Body of pancreas (tissue), 4 donors: ENCODE results near the gene RNF11. TPM values are rescaled to one million over a fixed set of nuclear protein-coding genes. Genes with fewer than 3 reads are reported as not detected.

Experiments
- ATAC-seq: fragments of 150-250 bp; one replicate; pipeline ENCODE4 v1.9.1; 2016
- DNase-seq, 4 donors: peaks; one replicate each; pipeline ENCODE4 v3.0.0-alpha.2; 2019
- H3K27ac ChIP-seq, 4 donors: fragments of 200-600 bp; sonication (generic); 1 replicate in 3 of 4; 2 replicates in 1 of 4; pipeline versions ENCODE4 v1.5.1 to v1.6.1; 2016 to 2019; ENCODE audit warnings: mild to moderate bottlenecking in 1 of 4, mixed read lengths in 1 of 4, moderate library complexity in 1 of 4
- H3K27me3 ChIP-seq, 2 donors: fragments of 200-600 bp; sonication (generic); one replicate each; pipeline ENCODE4 v1.6.0; 2016; ENCODE audit warnings: mild to moderate bottlenecking in 1 of 2
- H3K36me3 ChIP-seq, 2 donors: fragments of 200-600 bp; sonication (generic); replicated peaks in 1 of 2; 2 replicates each; pipeline ENCODE4 v1.5.1; 2016; ENCODE audit warnings: low read depth in 2 of 2; ENCODE audit not compliant: insufficient read depth in 1 of 2
- H3K4me1 ChIP-seq: fragments of 200-600 bp; sonication (generic); one replicate; pipeline ENCODE4 v1.6.0; 2016
- H3K4me3 ChIP-seq, 2 donors: fragments of 200-600 bp; sonication (generic); 1 replicate in 1 of 2; 2 replicates in 1 of 2; pipeline ENCODE4 v1.5.1; 2016 to 2019
- H3K9me3 ChIP-seq, 3 donors: fragments of 200-600 bp; sonication (generic); 1 replicate in 2 of 3; 2 replicates in 1 of 3; pipeline ENCODE4 v1.5.1; 2016
- POLR2A ChIP-seq, 3 donors: fragments of 450-650 bp; IDR thresholded peaks; one replicate each; pipeline ENCODE4 v1.6.1; 2016; ENCODE audit warnings: antibody characterized with exemption in 3 of 3, mild to moderate bottlenecking in 2 of 3
- WGBS, 2 donors: methylation state at CpG; one replicate each; pipeline ENCODE4 v1.1.5; 2017; 5-methylcytosine and 5-hydroxymethylcytosine counted together
- intact Hi-C: fragments of 100-400 bp; cut with DNase I; formaldehyde crosslinking; loops from one replicate; pipeline ENCODE4 v1.15.1; 2023
- total RNA-seq, 2 donors: library from RNA; depleted of rRNA; stranded (reverse); fragments of >200 nt; gene quantifications; one replicate each; pipeline ENCODE4 v1.1.0, GENCODE V29; 2016
- TF ChIP-seq, protein P1 (sequence below), 7 experiments: fragments of 450-650 bp in 4 of 7; fragments of 200-600 bp in 3 of 7; sonication (generic) in 3 of 7; IDR thresholded peaks; one replicate each; pipeline ENCODE4 v1.5.1; 2016 to 2019; ENCODE audit warnings: antibody characterized with exemption in 7 of 7

Gene RNF11
- total RNA-seq, 2 donors from 2014 or later = 33.2 to 34.9 TPM

DNA sequence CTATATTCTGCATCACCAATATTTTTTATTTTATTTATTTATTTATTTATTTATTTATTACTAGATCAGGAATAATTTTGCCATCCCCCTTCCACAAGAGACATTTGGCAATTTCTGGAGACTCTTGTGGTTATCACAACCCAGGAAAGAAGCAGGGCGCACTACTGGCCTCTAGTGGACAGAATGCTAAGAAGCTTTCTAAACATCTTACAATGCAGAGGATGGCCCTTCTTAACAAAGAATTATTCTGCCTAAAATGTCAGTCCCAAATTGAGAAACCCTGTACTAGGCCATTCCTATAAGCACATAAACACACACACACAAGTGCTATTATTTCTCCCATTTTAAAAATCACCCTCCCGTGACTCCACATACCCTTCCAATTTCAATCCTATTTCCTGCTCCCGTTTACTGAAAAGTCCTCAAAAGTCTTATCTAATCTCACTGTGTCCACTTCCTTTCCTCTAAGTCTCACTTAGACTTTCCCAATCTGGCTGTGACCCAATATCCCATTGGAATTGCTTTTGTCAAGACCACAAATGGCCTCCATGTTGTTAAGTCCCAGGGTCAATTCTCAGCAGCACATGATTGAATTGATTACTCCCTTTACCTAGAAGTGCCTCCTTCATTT lies 43.7 kb upstream of the RNF11 start:
- TF ChIP-seq, protein P1, sequence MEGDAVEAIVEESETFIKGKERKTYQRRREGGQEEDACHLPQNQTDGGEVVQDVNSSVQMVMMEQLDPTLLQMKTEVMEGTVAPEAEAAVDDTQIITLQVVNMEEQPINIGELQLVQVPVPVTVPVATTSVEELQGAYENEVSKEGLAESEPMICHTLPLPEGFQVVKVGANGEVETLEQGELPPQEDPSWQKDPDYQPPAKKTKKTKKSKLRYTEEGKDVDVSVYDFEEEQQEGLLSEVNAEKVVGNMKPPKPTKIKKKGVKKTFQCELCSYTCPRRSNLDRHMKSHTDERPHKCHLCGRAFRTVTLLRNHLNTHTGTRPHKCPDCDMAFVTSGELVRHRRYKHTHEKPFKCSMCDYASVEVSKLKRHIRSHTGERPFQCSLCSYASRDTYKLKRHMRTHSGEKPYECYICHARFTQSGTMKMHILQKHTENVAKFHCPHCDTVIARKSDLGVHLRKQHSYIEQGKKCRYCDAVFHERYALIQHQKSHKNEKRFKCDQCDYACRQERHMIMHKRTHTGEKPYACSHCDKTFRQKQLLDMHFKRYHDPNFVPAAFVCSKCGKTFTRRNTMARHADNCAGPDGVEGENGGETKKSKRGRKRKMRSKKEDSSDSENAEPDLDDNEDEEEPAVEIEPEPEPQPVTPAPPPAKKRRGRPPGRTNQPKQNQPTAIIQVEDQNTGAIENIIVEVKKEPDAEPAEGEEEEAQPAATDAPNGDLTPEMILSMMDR (IDR thresholded peaks at IDR 0.05) = peak; percentile 51 to 88 (median 67)
- TF ChIP-seq POLR2A (IDR thresholded peaks at IDR 0.05) = no peak
- intact Hi-C loops = no loop called here
- no peaks in the 10 kb centered on the region for H3K4me1 ChIP-seq
- H3K27me3 ChIP-seq = no peaks in the 10 kb centered on the region
- no peaks in the 10 kb centered on the region for H3K36me3 ChIP-seq
- WGBS, 2 donors = 25 to 34% methylated on average over 3 of the region's 3 CpGs
- ATAC-seq (no peak), DNase-seq (peak; percentile 67 to 75 (median 71))
- H3K9me3 ChIP-seq = no peaks in the 10 kb centered on the region
- no peak overlapping the region for H3K27ac ChIP-seq
- H3K4me3 ChIP-seq = no peak overlapping the region

DNA sequence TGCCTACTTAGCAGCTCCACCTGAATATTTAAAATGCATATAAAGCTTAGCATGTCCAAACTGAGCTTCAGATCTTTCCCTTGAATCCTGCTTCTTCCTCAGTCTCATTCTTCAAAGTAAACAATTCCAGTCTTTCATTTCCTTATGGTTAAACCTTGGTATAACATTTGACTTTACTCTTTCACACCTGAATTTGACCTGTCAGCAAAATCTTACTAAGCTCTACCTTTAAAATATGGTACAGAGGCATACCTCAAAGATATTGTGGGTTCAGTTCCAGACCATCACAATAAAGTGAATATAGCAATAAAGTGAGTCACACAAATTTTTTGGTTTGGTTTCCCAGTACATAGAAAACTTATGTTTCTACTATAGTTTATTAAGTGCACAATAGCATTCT lies 42.5 kb upstream of the RNF11 start:
- Histone ChIP-seq H3K36me3 (no peaks in the 10 kb centered on the region), H3K4me3 (no peak overlapping the region), H3K9me3 (no peaks in the 10 kb centered on the region), H3K27me3 (no peaks in the 10 kb centered on the region), H3K4me1 (no peaks in the 10 kb centered on the region), H3K27ac (no peak overlapping the region)
- no peak for TF ChIP-seq POLR2A (IDR thresholded peaks at IDR 0.05)
- TF ChIP-seq, protein P1 (IDR thresholded peaks at IDR 0.05) = no peak
- no peak for ATAC-seq
- intact Hi-C loops = no loop called here
- no peak for DNase-seq

DNA sequence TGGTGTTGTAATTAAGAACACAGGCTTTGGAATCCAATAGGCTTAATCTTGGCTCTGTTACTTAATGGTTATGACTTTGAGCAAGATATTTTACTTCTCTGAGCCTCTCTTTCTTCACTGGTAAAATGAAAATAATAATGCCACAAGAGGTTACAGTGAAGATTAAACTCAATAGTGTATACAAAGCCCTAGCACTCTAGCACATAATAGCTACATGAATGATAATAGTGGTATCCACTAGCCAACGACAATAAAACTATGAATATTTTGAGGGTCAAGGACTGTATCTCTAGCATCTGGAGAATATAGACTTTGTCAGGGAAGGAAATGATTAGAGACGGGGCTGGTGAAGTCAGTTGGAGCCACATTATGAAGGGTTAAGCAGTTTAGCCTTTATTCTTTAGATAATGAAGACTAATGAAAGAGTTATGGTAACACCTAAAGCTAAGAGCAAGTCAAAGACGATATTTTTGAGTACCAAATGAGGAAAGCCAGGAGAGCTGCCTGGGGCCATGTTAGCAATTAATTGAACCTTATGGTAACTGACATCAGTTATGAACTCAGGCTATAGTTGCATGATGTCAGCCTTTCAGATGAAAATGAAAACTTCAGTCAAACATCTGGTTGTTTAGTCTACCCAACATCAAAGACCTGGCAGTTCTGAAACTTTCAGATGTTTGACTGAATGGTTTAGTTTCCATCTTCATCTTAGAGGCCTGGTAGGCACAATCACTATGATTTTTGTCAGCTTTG lies 32.8 kb upstream of the RNF11 start:
- Histone ChIP-seq H3K9me3 (no peaks in the 10 kb centered on the region), H3K27me3 (no peaks in the 10 kb centered on the region), H3K36me3 (no peaks in the 10 kb centered on the region), H3K27ac (no peak overlapping the region), H3K4me1 (no peaks in the 10 kb centered on the region), H3K4me3 (no peak overlapping the region)
- DNase-seq = no peak
- TF ChIP-seq POLR2A (IDR thresholded peaks at IDR 0.05) = no peak
- TF ChIP-seq, protein P1 (IDR thresholded peaks at IDR 0.05) = no peak
- no peak for ATAC-seq
- intact Hi-C loops = no loop called here
- WGBS, 2 donors = 80 to 86% methylated on average over 3 of the region's 3 CpGs

DNA sequence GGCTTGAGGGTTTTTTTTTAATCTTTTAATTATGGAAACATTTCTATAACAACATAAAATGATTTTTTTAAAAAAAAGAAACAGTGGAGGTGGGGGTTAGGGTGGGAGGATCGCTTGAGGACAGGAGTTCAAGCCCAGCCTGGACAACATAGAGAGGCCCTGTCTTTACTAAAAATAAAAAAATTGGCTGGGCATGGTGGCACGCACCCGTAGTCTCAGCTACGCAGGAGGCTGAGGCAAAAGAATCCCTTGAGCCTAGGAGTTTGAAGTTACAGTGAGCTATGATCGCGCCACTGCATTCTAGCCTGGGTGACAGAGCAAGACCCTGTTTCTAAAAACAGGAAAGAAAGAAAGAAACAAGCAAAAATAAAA lies 32.2 kb upstream of the RNF11 start:
- H3K27ac ChIP-seq = no peak overlapping the region
- TF ChIP-seq, protein P1 (IDR thresholded peaks at IDR 0.05) = no peak
- no peak for TF ChIP-seq POLR2A (IDR thresholded peaks at IDR 0.05)
- H3K36me3 ChIP-seq = no peaks in the 10 kb centered on the region
- no peak overlapping the region for H3K4me3 ChIP-seq
- H3K27me3 ChIP-seq = no peaks in the 10 kb centered on the region
- 96 to 98% methylated on average over 6 of the region's 6 CpGs for WGBS, 2 donors
- no peaks in the 10 kb centered on the region for H3K4me1 ChIP-seq
- intact Hi-C loops = no loop called here
- H3K9me3 ChIP-seq = no peaks in the 10 kb centered on the region
- ATAC-seq (no peak), DNase-seq (no peak)

DNA sequence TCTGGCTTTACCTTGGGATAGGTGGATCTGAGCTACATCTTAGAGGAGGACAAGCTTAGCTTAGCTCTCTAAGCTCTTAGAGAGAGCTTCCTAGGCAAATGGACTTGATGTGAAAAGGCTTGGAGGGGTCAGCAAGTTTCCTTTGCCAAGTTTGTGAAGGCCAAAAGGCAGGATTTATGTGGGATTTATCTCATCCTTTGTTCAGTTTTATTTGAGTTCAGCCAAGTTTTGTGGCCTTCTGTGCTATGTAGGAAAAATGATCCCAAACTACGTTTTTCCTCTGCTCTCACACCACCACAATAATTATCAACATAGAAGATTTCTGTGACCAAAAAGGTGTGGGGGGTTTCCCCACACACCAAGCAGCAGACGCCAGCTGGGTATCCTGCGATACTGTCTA lies 26.0 kb upstream of the RNF11 start:
- H3K27ac ChIP-seq = no peak overlapping the region
- H3K27me3 ChIP-seq = no peaks in the 10 kb centered on the region
- no peak for DNase-seq
- 66 to 73% methylated on average over 3 of the region's 3 CpGs for WGBS, 2 donors
- ATAC-seq = no peak
- no peaks in the 10 kb centered on the region for H3K9me3 ChIP-seq
- TF ChIP-seq POLR2A (IDR thresholded peaks at IDR 0.05) = no peak
- TF ChIP-seq, protein P1 (IDR thresholded peaks at IDR 0.05) = no peak
- intact Hi-C loops = no loop called here
- no peaks in the 10 kb centered on the region for H3K4me1 ChIP-seq
- H3K4me3 ChIP-seq = no peak overlapping the region
- no peaks in the 10 kb centered on the region for H3K36me3 ChIP-seq
